Activated CD4-positive, alpha-beta memory T cell treated with anti-CD3 and anti-CD28 coated beads, Interleukin-2, amount 10 ng/mL, durations not matched to agents 7 days and 5 days (primary cell): Measurements from ENCODE around the gene IGLL5. TPM values are rescaled to one million over a fixed set of nuclear protein-coding genes. Genes with fewer than 3 reads are reported as not detected.
"Not testable (repeated sequence)": the region's sequence is repeated elsewhere in the genome, so short reads cannot be mapped to it uniquely, and the experiment has no call there.

Experiments
- CTCF ChIA-PET: fragments of 350-600 bp; sonication (Branson Sonifier 250); formaldehyde crosslinking; loops from one replicate; lab custom pipeline; 2021; ENCODE audit warnings: antibody characterized with exemption, inconsistent platforms; lab: Charles Lee
- POLR2A ChIA-PET: fragments of 350-600 bp; sonication (Branson Sonifier 250); formaldehyde crosslinking; loops from one replicate; lab custom pipeline; 2021; ENCODE audit warnings: antibody characterized with exemption; lab: Charles Lee
- DNase-seq: peaks from one replicate; pipeline ENCODE4 v3.0.0-alpha.2; 2020
- H3K27ac Mint-ChIP-seq: one replicate; pipeline ENCODE4 v1.8.0; 2021; ENCODE audit warnings: mild to moderate bottlenecking, mixed read lengths
- H3K27me3 Mint-ChIP-seq: one replicate; pipeline ENCODE4 v1.8.0; 2021; ENCODE audit warnings: mixed read lengths
- H3K36me3 Mint-ChIP-seq: one replicate; pipeline ENCODE4 v1.8.0; 2021; ENCODE audit warnings: low read depth, mixed read lengths
- H3K4me1 Mint-ChIP-seq: one replicate; pipeline ENCODE4 v1.8.0; 2021; ENCODE audit warnings: mixed read lengths
- H3K4me3 Mint-ChIP-seq: one replicate; pipeline ENCODE4 v1.8.0; 2021; ENCODE audit warnings: mild to moderate bottlenecking, mixed read lengths
- H3K9me3 Mint-ChIP-seq: one replicate; pipeline ENCODE4 v1.8.0; 2021; ENCODE audit warnings: mixed read lengths
- total RNA-seq, 2 experiments: library from RNA; stranded (reverse); gene quantifications; one replicate each; pipeline ENCODE4 v1.2.3, GENCODE V29; 2021

IGLL5 gene
- total RNA-seq, 2 experiments from 2014 or later, result not detected

DNA sequence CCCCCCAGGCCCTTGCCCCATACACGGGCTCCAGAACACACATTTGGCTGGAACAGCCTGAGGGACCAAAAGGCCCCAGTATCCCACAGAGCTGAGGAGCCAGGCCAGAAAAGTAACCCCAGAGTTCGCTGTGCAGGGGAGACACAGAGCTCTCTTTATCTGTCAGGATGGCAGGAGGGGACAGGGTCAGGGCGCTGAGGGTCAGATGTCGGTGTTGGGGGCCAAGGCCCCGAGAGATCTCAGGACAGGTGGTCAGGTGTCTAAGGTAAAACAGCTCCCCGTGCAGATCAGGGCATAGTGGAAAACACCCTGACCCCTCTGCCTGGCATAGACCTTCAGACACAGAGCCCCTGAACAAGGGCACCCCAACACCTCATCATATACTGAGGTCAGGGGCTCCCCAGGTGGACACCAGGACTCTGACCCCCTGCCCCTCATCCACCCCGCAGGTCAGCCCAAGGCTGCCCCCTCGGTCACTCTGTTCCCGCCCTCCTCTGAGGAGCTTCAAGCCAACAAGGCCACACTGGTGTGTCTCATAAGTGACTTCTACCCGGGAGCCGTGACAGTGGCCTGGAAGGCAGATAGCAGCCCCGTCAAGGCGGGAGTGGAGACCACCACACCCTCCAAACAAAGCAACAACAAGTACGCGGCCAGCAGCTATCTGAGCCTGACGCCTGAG lies 13.1 kb downstream of the IGLL5 start:
- H3K27ac Mint-ChIP-seq, CTCF ChIA-PET, H3K4me3 Mint-ChIP-seq, H3K4me1 Mint-ChIP-seq, H3K36me3 Mint-ChIP-seq, H3K9me3 Mint-ChIP-seq, POLR2A ChIA-PET, DNase-seq: not testable (repeated sequence)
- peaks cover 35% of the 10 kb centered on the region for H3K27me3 Mint-ChIP-seq

DNA sequence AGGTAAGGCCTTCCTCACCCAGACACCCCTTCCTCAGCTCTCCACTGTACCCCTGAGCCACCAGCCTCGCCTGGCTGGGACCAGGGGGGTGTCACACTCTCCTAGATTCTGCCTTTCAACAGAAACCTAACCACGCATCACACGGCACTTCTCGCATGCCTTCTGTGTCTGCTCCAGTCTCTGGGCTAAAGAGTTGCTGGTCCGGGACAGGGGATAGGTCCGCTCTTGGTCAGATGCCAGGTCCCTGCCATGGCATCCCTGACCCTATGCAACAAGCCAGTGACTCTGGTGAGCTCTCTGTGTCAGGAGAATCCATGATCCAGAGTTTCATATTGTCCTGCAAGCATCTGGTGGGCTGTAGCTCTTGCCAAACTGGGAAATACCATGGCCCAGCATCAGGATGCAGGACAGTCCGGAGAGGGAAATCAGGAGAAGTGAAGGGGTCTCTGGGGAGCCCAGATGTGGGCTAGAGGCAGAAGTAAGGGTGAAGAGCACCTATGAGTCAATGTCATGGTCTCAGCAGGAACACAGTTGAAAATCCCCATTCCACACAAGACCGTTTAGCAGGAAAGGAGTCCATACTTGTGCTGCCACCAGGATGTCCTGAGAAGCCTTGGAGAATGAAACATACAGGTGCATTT lies 14.1 kb downstream of the IGLL5 start:
- CTCF ChIA-PET, result interaction anchor here (1.4 to 2.2 kb wide), 2 partner anchors 42 to 53 kb away, joined by 5 to 7 read pairs; no protein-coding TSS in a partner anchor

GRCh38 chr22:22902247-22903001 lies 14.8 kb downstream of the IGLL5 start:
- CTCF ChIA-PET, result interaction anchor here (0.9 to 2.2 kb wide), 4 partner anchors 29 to 149 kb away, joined by 4 to 7 read pairs (median 4); no protein-coding TSS in a partner anchor
- Mint-ChIP-seq H3K27ac (no peak overlapping the region), H3K27me3 (peaks cover 26% of the 10 kb centered on the region), H3K4me1 (no peaks in the 10 kb centered on the region), H3K36me3 (no peaks in the 10 kb centered on the region), H3K4me3 (no peak overlapping the region), H3K9me3 (no peaks in the 10 kb centered on the region)
- POLR2A ChIA-PET, result interaction anchor here (0.9 kb wide), 1 partner anchor 29 kb away, joined by 3 read pairs; no protein-coding TSS in a partner anchor
- no peak for DNase-seq

More for the DNA sequence above, 14.1 kb downstream of the IGLL5 start:
- Mint-ChIP-seq H3K9me3 (no peaks in the 10 kb centered on the region), H3K27ac (no peak overlapping the region), H3K36me3 (no peaks in the 10 kb centered on the region), H3K27me3 (peaks cover 26% of the 10 kb centered on the region), H3K4me3 (no peak overlapping the region), H3K4me1 (no peaks in the 10 kb centered on the region)
- POLR2A ChIA-PET, result no interaction called here
- no peak for DNase-seq

DNA sequence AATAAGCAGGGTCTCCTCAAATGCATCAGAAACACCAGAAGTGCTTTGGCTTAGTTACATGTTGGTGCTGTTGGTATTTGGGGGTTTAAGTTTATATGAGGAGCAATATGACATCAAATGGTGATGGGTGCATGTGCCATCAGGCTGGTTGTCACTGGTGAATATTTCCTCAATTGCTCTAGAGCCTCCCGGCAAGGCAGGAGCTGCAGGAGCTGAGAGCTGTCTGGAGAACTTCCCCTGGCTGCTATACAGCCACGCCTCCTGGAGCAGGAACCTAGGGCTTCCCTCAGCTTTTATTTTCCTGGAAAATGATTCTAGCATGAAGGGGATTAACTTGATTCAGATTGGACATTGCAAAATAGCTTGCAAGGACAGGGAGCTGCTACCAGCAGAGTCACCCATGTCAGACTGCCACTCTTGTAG lies 15.8 kb downstream of the IGLL5 start:
- ChIA-PET CTCF (interaction anchor here (0.9 to 2.2 kb wide), 3 partner anchors 9 to 150 kb away, joined by 3 to 7 read pairs (median 4); no protein-coding TSS in a partner anchor), POLR2A (interaction anchor here (0.9 kb wide), 2 partner anchors 19 to 28 kb away, joined by 3 read pairs; no protein-coding TSS in a partner anchor)
- H3K27me3 Mint-ChIP-seq, result peaks cover 22% of the 10 kb centered on the region
- DNase-seq, result no peak
- H3K9me3 Mint-ChIP-seq, result no peaks in the 10 kb centered on the region
- no peaks in the 10 kb centered on the region for H3K4me1 Mint-ChIP-seq
- H3K4me3 Mint-ChIP-seq, result no peak overlapping the region
- H3K36me3 Mint-ChIP-seq, result no peaks in the 10 kb centered on the region
- no peak overlapping the region for H3K27ac Mint-ChIP-seq

DNA sequence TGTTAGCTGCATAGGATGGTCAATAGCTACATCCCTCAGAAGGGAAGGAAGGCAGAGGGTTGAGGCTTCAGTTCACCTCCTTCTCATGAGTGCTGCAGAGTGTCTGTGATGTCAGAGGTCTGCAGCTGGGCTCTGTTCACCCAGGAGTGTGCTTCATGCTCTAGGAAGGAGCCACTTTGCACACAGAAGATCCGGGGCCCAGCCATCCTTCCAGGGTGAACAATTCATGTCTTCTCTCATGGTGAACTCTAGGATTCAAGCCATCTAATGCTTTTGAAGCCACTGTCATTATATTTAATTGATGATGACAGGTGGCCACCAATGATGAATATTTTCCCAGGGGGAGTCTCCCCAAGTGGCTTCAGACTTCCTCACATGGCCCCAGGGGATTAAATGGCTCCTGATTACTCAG lies 16.2 kb downstream of the IGLL5 start:
- H3K9me3 Mint-ChIP-seq, H3K27ac Mint-ChIP-seq, H3K4me3 Mint-ChIP-seq, H3K36me3 Mint-ChIP-seq, DNase-seq, H3K4me1 Mint-ChIP-seq: not testable (repeated sequence)
- ChIA-PET CTCF (interaction anchor here (0.9 kb wide), 1 partner anchor 9 kb away, joined by 3 read pairs; no protein-coding TSS in a partner anchor), POLR2A (interaction anchor here (0.9 kb wide), 1 partner anchor 19 kb away, joined by 3 read pairs; no protein-coding TSS in a partner anchor)
- peaks cover 23% of the 10 kb centered on the region for H3K27me3 Mint-ChIP-seq

- H3K27ac Mint-ChIP-seq, H3K4me3 Mint-ChIP-seq, H3K4me1 Mint-ChIP-seq, H3K36me3 Mint-ChIP-seq, POLR2A ChIA-PET, CTCF ChIA-PET, DNase-seq, H3K9me3 Mint-ChIP-seq: not testable (repeated sequence)
- peaks cover 28% of the 10 kb centered on the region for H3K27me3 Mint-ChIP-seq
Measured at GRCh38 chr22:22904736-22905135, 17.1 kb downstream of the IGLL5 start.

GRCh38 chr22:22906391-22906790 lies 18.8 kb downstream of the IGLL5 start:
- POLR2A ChIA-PET, H3K36me3 Mint-ChIP-seq, DNase-seq, H3K4me3 Mint-ChIP-seq, H3K9me3 Mint-ChIP-seq, CTCF ChIA-PET, H3K4me1 Mint-ChIP-seq, H3K27ac Mint-ChIP-seq: not testable (repeated sequence)
- H3K27me3 Mint-ChIP-seq, result peaks cover 37% of the 10 kb centered on the region

DNA sequence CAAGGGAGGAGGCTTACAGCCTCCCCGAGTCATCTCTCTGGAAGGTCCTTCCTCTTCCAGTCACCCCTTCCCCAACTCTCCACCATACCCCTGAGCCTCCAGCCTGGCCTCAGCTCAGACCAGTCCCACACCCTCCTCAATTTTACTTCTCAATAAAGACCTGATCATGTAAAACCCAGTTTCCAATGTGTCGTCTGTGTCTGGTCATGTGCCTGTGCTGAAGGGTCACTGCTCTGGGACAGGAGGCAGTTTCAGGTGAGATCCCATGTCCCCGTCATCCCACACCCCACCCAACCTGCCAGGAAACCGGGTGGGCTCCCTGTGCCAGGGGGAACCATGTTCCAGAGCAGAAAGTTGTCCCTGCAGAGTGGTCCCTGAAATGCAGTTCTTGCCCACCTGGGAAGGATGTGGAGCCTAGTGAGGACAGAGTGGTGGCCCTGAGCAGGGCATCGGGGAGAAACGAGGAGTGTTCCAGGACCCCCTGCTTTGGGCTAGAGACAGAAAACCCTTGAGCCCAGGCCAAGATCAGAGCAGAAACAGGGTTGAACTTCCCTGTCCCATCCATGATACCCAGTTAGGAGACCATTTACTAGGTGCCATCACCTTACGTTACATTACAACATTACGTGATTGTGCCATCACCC lies 19.4 kb downstream of the IGLL5 start:
- Mint-ChIP-seq H3K9me3 (no peaks in the 10 kb centered on the region), H3K4me1 (peaks cover 9% of the 10 kb centered on the region), H3K27ac (no peak overlapping the region), H3K4me3 (no peak overlapping the region), H3K36me3 (no peaks in the 10 kb centered on the region), H3K27me3 (peaks cover 41% of the 10 kb centered on the region)
- POLR2A ChIA-PET, result no interaction called here
- DNase-seq, result no peak
- CTCF ChIA-PET, result no interaction called here

GRCh38 chr22:22907551-22908494 lies 20.2 kb downstream of the IGLL5 start:
- no peak overlapping the region for H3K27ac Mint-ChIP-seq
- ChIA-PET CTCF (interaction anchor here (1.6 kb wide), 1 partner anchor 24 kb away, joined by 4 read pairs; no protein-coding TSS in a partner anchor), POLR2A (no interaction called here)
- peaks cover 41% of the 10 kb centered on the region for H3K27me3 Mint-ChIP-seq
- H3K9me3 Mint-ChIP-seq, result no peaks in the 10 kb centered on the region
- no peak for DNase-seq
- H3K4me1 Mint-ChIP-seq, result peaks cover 9% of the 10 kb centered on the region
- H3K4me3 Mint-ChIP-seq, result no peak overlapping the region
- H3K36me3 Mint-ChIP-seq, result no peaks in the 10 kb centered on the region

DNA sequence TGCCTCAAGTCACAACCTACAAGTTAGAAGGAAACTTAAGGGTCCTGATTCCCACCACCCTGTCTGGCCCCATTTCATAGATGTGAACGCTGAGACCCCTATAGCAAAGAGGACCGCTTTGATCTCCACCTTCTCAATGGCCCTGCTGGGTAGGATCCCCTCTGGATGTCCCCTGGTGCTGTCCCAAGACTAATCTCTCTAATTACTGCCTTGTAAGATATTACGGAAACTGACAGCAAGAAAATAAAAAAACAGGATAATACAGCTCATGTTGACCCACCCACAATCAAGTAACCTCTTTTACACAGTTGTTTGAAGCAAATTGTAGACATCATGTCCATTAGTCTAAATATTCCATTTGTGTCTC lies 20.9 kb downstream of the IGLL5 start:
- H3K27me3 Mint-ChIP-seq, result peaks cover 35% of the 10 kb centered on the region
- no peaks in the 10 kb centered on the region for H3K9me3 Mint-ChIP-seq
- POLR2A ChIA-PET, result no interaction called here
- CTCF ChIA-PET, result interaction anchor here (1.6 kb wide), 1 partner anchor 24 kb away, joined by 4 read pairs; no protein-coding TSS in a partner anchor
- DNase-seq, result no peak
- H3K36me3 Mint-ChIP-seq, result no peaks in the 10 kb centered on the region
- no peak overlapping the region for H3K4me3 Mint-ChIP-seq
- peaks cover 9% of the 10 kb centered on the region for H3K4me1 Mint-ChIP-seq
- H3K27ac Mint-ChIP-seq, result no peak overlapping the region

GRCh38 chr22:22908941-22909604 lies 21.5 kb downstream of the IGLL5 start:
- peaks cover 9% of the 10 kb centered on the region for H3K4me1 Mint-ChIP-seq
- CTCF ChIA-PET, result interaction anchor here (1.6 kb wide), 1 partner anchor 25 kb away, joined by 4 read pairs; no protein-coding TSS in a partner anchor
- POLR2A ChIA-PET, result no interaction called here
- peaks cover 36% of the 10 kb centered on the region for H3K27me3 Mint-ChIP-seq
- no peak for DNase-seq
- no peaks in the 10 kb centered on the region for H3K9me3 Mint-ChIP-seq
- H3K4me3 Mint-ChIP-seq, result no peak overlapping the region
- no peaks in the 10 kb centered on the region for H3K36me3 Mint-ChIP-seq
- H3K27ac Mint-ChIP-seq, result no peak overlapping the region
